Central memory CD8-positive, alpha-beta T cell (primary cell): ENCODE results near the gene CNTNAP2.

ENCODE experiments used
- ATAC-seq: fragments of 150-1000 bp; cut with Tn5 transposase; replicated peaks from 2 replicates; pipeline ENCODE4 v1.10.0; 2022; ENCODE audit warnings: mild to moderate bottlenecking, moderate FRiP score, moderate number of reproducible peaks; ENCODE audit not compliant: poor library complexity, severe bottlenecking; ENCODE audit errors: extremely low read depth
- DNase-seq, 2 donors: peaks; one replicate each; pipeline ENCODE4 v3.0.0; 2021; ENCODE audit warnings: low spot score in 2 of 2
- H3K27ac Mint-ChIP-seq: one replicate; pipeline ENCODE4 v1.8.0; 2022; ENCODE audit warnings: low read depth, mild to moderate bottlenecking, moderate library complexity, mixed read lengths
- H3K27me3 Mint-ChIP-seq: one replicate; pipeline ENCODE4 v1.8.0; 2022; ENCODE audit warnings: mixed read lengths
- H3K36me3 Mint-ChIP-seq: one replicate; pipeline ENCODE4 v1.8.0; 2022; ENCODE audit warnings: mild to moderate bottlenecking, moderate library complexity, mixed read lengths; ENCODE audit not compliant: insufficient read depth
- H3K4me1 Mint-ChIP-seq: one replicate; pipeline ENCODE4 v1.8.0; 2022; ENCODE audit warnings: mixed read lengths
- H3K4me3 Mint-ChIP-seq: one replicate; pipeline ENCODE4 v1.8.0; 2022; ENCODE audit warnings: mild to moderate bottlenecking, moderate library complexity, mixed read lengths
- H3K9me3 Mint-ChIP-seq: one replicate; pipeline ENCODE4 v1.8.0; 2022; ENCODE audit warnings: mixed read lengths

Gene CNTNAP2

GRCh38 chr7:147556317-147556716, 1439.7 kb downstream of the CNTNAP2 start:
- DNase-seq = no peak
- no peak for ATAC-seq
- H3K27ac Mint-ChIP-seq = no peak overlapping the region

GRCh38 chr7:147563669-147564068, 1447.1 kb downstream of the CNTNAP2 start:
- Mint-ChIP-seq H3K36me3 (no peaks in the 10 kb centered on the region), H3K9me3 (peaks cover 21% of the 10 kb centered on the region), H3K4me3 (no peak overlapping the region), H3K27me3 (no peaks in the 10 kb centered on the region), H3K4me1 (no peaks in the 10 kb centered on the region), H3K27ac (no peak overlapping the region)
- ATAC-seq (no peak), DNase-seq (no peak)

More at GRCh38 chr7:147556317-147556716, 1439.7 kb downstream of the CNTNAP2 start:
- peaks cover 17% of the 10 kb centered on the region for H3K9me3 Mint-ChIP-seq
- peaks cover 2% of the 10 kb centered on the region for H3K36me3 Mint-ChIP-seq
- no peak overlapping the region for H3K4me3 Mint-ChIP-seq
- no peaks in the 10 kb centered on the region for H3K4me1 Mint-ChIP-seq
- H3K27me3 Mint-ChIP-seq = no peaks in the 10 kb centered on the region

- Mint-ChIP-seq H3K4me1 (no peaks in the 10 kb centered on the region), H3K4me3 (no peak overlapping the region), H3K36me3 (no peaks in the 10 kb centered on the region), H3K27me3 (no peaks in the 10 kb centered on the region), H3K9me3 (peaks cover 25% of the 10 kb centered on the region), H3K27ac (no peak overlapping the region)
- DNase-seq (no peak), ATAC-seq (no peak)
Measured at GRCh38 chr7:147564786-147565476, 1448.3 kb downstream of the CNTNAP2 start.

GRCh38 chr7:147567043-147567442, 1450.4 kb downstream of the CNTNAP2 start:
- Mint-ChIP-seq H3K27ac (no peak overlapping the region), H3K27me3 (no peaks in the 10 kb centered on the region), H3K4me1 (no peaks in the 10 kb centered on the region), H3K36me3 (no peaks in the 10 kb centered on the region), H3K4me3 (no peak overlapping the region), H3K9me3 (peaks cover 34% of the 10 kb centered on the region)
- ATAC-seq (no peak), DNase-seq (no peak)

- no peaks in the 10 kb centered on the region for H3K36me3 Mint-ChIP-seq
- no peak for ATAC-seq
- H3K4me1 Mint-ChIP-seq = no peaks in the 10 kb centered on the region
- no peak overlapping the region for H3K27ac Mint-ChIP-seq
- H3K4me3 Mint-ChIP-seq = no peak overlapping the region
- H3K9me3 Mint-ChIP-seq = peaks cover 29% of the 10 kb centered on the region
- DNase-seq = no peak
- no peaks in the 10 kb centered on the region for H3K27me3 Mint-ChIP-seq
Measured at GRCh38 chr7:147569116-147569913, 1452.7 kb downstream of the CNTNAP2 start.

GRCh38 chr7:147570390-147570789, 1453.8 kb downstream of the CNTNAP2 start:
- no peaks in the 10 kb centered on the region for H3K27me3 Mint-ChIP-seq
- no peak overlapping the region for H3K4me3 Mint-ChIP-seq
- no peaks in the 10 kb centered on the region for H3K36me3 Mint-ChIP-seq
- peaks cover 35% of the 10 kb centered on the region for H3K9me3 Mint-ChIP-seq
- no peak for DNase-seq
- no peak overlapping the region for H3K27ac Mint-ChIP-seq
- ATAC-seq = no peak
- no peaks in the 10 kb centered on the region for H3K4me1 Mint-ChIP-seq

GRCh38 chr7:147571436-147572185, 1455.0 kb downstream of the CNTNAP2 start:
- Mint-ChIP-seq H3K36me3 (no peaks in the 10 kb centered on the region), H3K4me1 (no peaks in the 10 kb centered on the region), H3K9me3 (peaks cover 29% of the 10 kb centered on the region), H3K27me3 (no peaks in the 10 kb centered on the region), H3K27ac (no peak overlapping the region), H3K4me3 (no peak overlapping the region)
- ATAC-seq (no peak), DNase-seq (no peak)

GRCh38 chr7:147578196-147578595, 1461.6 kb downstream of the CNTNAP2 start:
- Mint-ChIP-seq H3K27ac (no peak overlapping the region), H3K9me3 (peaks cover 6% of the 10 kb centered on the region), H3K4me3 (no peak overlapping the region), H3K27me3 (no peaks in the 10 kb centered on the region), H3K36me3 (no peaks in the 10 kb centered on the region), H3K4me1 (no peaks in the 10 kb centered on the region)
- DNase-seq = no peak
- ATAC-seq = no peak

GRCh38 chr7:147579148-147579547, 1462.5 kb downstream of the CNTNAP2 start:
- no peaks in the 10 kb centered on the region for H3K27me3 Mint-ChIP-seq
- DNase-seq (no peak), ATAC-seq (no peak)
- H3K27ac Mint-ChIP-seq = no peak overlapping the region
- no peaks in the 10 kb centered on the region for H3K4me1 Mint-ChIP-seq
- H3K9me3 Mint-ChIP-seq = peaks cover 6% of the 10 kb centered on the region
- no peak overlapping the region for H3K4me3 Mint-ChIP-seq
- H3K36me3 Mint-ChIP-seq = no peaks in the 10 kb centered on the region

- Mint-ChIP-seq H3K27me3 (no peaks in the 10 kb centered on the region), H3K4me3 (no peak overlapping the region), H3K36me3 (no peaks in the 10 kb centered on the region), H3K9me3 (no peaks in the 10 kb centered on the region), H3K4me1 (no peaks in the 10 kb centered on the region), H3K27ac (no peak overlapping the region)
- no peak for DNase-seq
- ATAC-seq = no peak
Measured at GRCh38 chr7:147584771-147585193, 1468.2 kb downstream of the CNTNAP2 start.

- Mint-ChIP-seq H3K27ac (no peak overlapping the region), H3K9me3 (peaks cover 6% of the 10 kb centered on the region)
- ATAC-seq = no peak
Measured at GRCh38 chr7:147586110-147586509, 1469.5 kb downstream of the CNTNAP2 start.

GRCh38 chr7:147586526-147586925, 1469.9 kb downstream of the CNTNAP2 start:
- Mint-ChIP-seq H3K27ac (no peak overlapping the region), H3K9me3 (peaks cover 10% of the 10 kb centered on the region), H3K4me1 (no peaks in the 10 kb centered on the region), H3K27me3 (no peaks in the 10 kb centered on the region), H3K36me3 (peaks cover 1% of the 10 kb centered on the region), H3K4me3 (no peak overlapping the region)
- ATAC-seq (no peak), DNase-seq (no peak)

More at GRCh38 chr7:147586110-147586509, 1469.5 kb downstream of the CNTNAP2 start:
- H3K27me3 Mint-ChIP-seq = no peaks in the 10 kb centered on the region
- no peak overlapping the region for H3K4me3 Mint-ChIP-seq
- no peaks in the 10 kb centered on the region for H3K36me3 Mint-ChIP-seq
- no peak for DNase-seq
- H3K4me1 Mint-ChIP-seq = no peaks in the 10 kb centered on the region
